ENCODE data around the gene DOK7. TPM values are rescaled to one million over a fixed set of nuclear protein-coding genes. Genes with fewer than 3 reads are reported as not detected.

DOK7 gene
- total and polyA plus RNA-seq, 2 donors (not counting 3 experiments of a cell fraction or from before 2014, with no cell fraction given), result not detected

DNA sequence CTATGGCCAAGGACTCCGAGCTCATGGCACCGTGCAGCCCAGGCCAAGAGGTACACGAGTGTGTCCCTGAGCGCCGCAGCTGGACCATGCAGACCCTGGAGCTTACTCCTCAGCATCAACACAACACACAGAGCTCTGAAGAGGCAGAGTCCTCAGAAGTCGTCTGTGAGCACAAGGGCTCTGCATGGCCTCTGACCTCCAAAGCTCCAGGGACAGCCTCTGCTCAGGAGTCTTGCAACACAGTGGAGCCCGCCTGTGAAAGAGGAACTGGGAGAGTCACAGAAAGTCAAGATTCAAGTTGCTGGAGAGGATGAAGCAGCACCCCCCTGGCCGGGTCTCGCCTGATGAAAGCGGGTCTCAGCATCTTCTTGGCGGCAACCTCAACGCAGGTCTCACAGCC lies 66.3 kb downstream of the DOK7 start:
- Histone ChIP-seq H3K4me1 (ENCODE audit: control insufficient read depth, extremely low read depth, insufficient read depth, low read length) (peaks cover 11% of the 10 kb centered on the region), H3K9me1 (replicated peaks; ENCODE audit: control insufficient read depth, extremely low read depth, insufficient read depth, low read length) (no peaks in the 10 kb centered on the region), H2AFZ (ENCODE audit: low read depth, low read length) (no peak overlapping the region), H3K27me3 (ENCODE audit: control insufficient read depth in 2 of 2, insufficient read depth in 2 of 2, low read length in 2 of 2) (peaks cover 0 to 4% of the 10 kb centered on the region in 2 experiments), H3K9me3 (replicated peaks; ENCODE audit: control insufficient read depth, insufficient read depth, low read length) (no peaks in the 10 kb centered on the region), H3K36me3 (ENCODE audit: control insufficient read depth in 2 of 2, extremely low read depth in 1 of 2, insufficient read depth in 2 of 2, low read length in 2 of 2) (peaks cover 3 to 17% of the 10 kb centered on the region in 2 experiments), H4K20me1 (replicated peaks; ENCODE audit: control insufficient read depth, extremely low read depth, insufficient read depth, low read length) (peaks cover 2% of the 10 kb centered on the region), H3K4me3 (replicated peaks in 1 of 3; ENCODE audit: insufficient read depth in 1 of 3, low read depth in 1 of 3, low read length in 3 of 3) (no peak overlapping the region), H3K4me2 (ENCODE audit: insufficient read depth, low read length) (no peak overlapping the region), H3K9ac (replicated peaks; ENCODE audit: extremely low read depth, insufficient read depth, low read length) (no peak overlapping the region), H3K79me2 (ENCODE audit: control insufficient read depth, insufficient read depth, low read length) (peaks cover 46% of the 10 kb centered on the region), H3K27ac (ENCODE audit: insufficient read depth, low read depth, low read length) (no peak overlapping the region)
- dilution Hi-C loops (cut with MboI; ENCODE audit: extremely low pct_ligation_motif_present, low sequenced_read_pairs), result no loop called here
- DNase-seq (ENCODE audit: low read depth, low spot score) (no peak), FAIRE-seq (no peak)
- no peak for TF ChIP-seq MYC (IDR thresholded peaks at IDR 0.05; ENCODE audit: low read depth, low read length)
- TF ChIP-seq GATA2 (IDR thresholded peaks at IDR 0.05; ENCODE audit: insufficient read depth, insufficient read length, low read depth, low read length), result no peak
- TF ChIP-seq POLR2A (IDR thresholded peaks at IDR 0.05; ENCODE audit: low read depth, low read length), result no peak
- TF ChIP-seq, protein P1, sequence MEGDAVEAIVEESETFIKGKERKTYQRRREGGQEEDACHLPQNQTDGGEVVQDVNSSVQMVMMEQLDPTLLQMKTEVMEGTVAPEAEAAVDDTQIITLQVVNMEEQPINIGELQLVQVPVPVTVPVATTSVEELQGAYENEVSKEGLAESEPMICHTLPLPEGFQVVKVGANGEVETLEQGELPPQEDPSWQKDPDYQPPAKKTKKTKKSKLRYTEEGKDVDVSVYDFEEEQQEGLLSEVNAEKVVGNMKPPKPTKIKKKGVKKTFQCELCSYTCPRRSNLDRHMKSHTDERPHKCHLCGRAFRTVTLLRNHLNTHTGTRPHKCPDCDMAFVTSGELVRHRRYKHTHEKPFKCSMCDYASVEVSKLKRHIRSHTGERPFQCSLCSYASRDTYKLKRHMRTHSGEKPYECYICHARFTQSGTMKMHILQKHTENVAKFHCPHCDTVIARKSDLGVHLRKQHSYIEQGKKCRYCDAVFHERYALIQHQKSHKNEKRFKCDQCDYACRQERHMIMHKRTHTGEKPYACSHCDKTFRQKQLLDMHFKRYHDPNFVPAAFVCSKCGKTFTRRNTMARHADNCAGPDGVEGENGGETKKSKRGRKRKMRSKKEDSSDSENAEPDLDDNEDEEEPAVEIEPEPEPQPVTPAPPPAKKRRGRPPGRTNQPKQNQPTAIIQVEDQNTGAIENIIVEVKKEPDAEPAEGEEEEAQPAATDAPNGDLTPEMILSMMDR (IDR thresholded peaks at IDR 0.05; ENCODE audit: extremely low read depth in 1 of 2, insufficient read depth in 1 of 2, low read depth in 1 of 2, low read length in 2 of 2), result no peak
- TF ChIP-seq FOS (IDR thresholded peaks at IDR 0.05; ENCODE audit: borderline replicate concordance, insufficient read depth, low read length), result no peak
- TF ChIP-seq JUN (IDR thresholded peaks at IDR 0.05; ENCODE audit: borderline replicate concordance, insufficient read depth, insufficient read length, low read depth), result no peak
- no peak for TF ChIP-seq EZH2 (IDR thresholded peaks at IDR 0.05; ENCODE audit: borderline replicate concordance, low read depth, low read length, severe bottlenecking)
- TF ChIP-seq, protein P2, sequence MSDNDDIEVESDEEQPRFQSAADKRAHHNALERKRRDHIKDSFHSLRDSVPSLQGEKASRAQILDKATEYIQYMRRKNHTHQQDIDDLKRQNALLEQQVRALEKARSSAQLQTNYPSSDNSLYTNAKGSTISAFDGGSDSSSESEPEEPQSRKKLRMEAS (IDR thresholded peaks at IDR 0.05; ENCODE audit: insufficient read depth, insufficient read length), result no peak
- TF ChIP-seq POLR2AphosphoS5 (IDR thresholded peaks at IDR 0.05; ENCODE audit: insufficient read depth, low read depth, low read length), result no peak
- BruUV-seq (replicated peaks), result no TSS peak
- ChIA-PET CTCF (no interaction called here), POLR2A (no interaction called here)
- intact Hi-C loops (cut with micrococcal nuclease), result no loop called here

Data from endothelial cell of umbilical vein (primary cell).